Brain microvascular endothelial cell (primary cell): Measurements from ENCODE around the gene REXO1.

Experiments
- DNase-seq: peaks from one replicate; pipeline ENCODE4 v3.0.0-alpha.2; 2020
- H3K27ac ChIP-seq: fragments of 250-450 bp; sonication (Bioruptor Pico); 2 replicates; pipeline ENCODE4 v1.5.1; 2020; ENCODE audit warnings: mild to moderate bottlenecking, moderate library complexity
- H3K27me3 ChIP-seq: fragments of 250-450 bp; sonication (Bioruptor Pico); replicated peaks from 2 replicates; pipeline ENCODE4 v1.5.1; 2020; ENCODE audit warnings: mild to moderate bottlenecking
- H3K36me3 ChIP-seq: fragments of 250-450 bp; sonication (Bioruptor Pico); replicated peaks from 2 replicates; pipeline ENCODE4 v1.5.1; 2020; ENCODE audit warnings: mild to moderate bottlenecking
- H3K4me3 ChIP-seq: 2 replicates; pipeline ENCODE4 v1.5.1; 2011; ENCODE audit warnings: low read depth, mild to moderate bottlenecking, control low read depth, low read length, moderate library complexity
- in situ Hi-C: cut with HindIII; loops from 2 replicates; pipeline ENCODE4 v1.10.0; 2017; ENCODE audit warnings: low sequenced_read_pairs, low pct_ligation_motif_present
- TF ChIP-seq, protein P1 (sequence below): IDR thresholded peaks from 2 replicates; pipeline ENCODE4 v1.5.1; 2011; ENCODE audit warnings: low read depth, mild to moderate bottlenecking, moderate library complexity, low read length, control low read depth, inconsistent platforms; ENCODE audit errors: missing control alignments

REXO1 gene

DNA sequence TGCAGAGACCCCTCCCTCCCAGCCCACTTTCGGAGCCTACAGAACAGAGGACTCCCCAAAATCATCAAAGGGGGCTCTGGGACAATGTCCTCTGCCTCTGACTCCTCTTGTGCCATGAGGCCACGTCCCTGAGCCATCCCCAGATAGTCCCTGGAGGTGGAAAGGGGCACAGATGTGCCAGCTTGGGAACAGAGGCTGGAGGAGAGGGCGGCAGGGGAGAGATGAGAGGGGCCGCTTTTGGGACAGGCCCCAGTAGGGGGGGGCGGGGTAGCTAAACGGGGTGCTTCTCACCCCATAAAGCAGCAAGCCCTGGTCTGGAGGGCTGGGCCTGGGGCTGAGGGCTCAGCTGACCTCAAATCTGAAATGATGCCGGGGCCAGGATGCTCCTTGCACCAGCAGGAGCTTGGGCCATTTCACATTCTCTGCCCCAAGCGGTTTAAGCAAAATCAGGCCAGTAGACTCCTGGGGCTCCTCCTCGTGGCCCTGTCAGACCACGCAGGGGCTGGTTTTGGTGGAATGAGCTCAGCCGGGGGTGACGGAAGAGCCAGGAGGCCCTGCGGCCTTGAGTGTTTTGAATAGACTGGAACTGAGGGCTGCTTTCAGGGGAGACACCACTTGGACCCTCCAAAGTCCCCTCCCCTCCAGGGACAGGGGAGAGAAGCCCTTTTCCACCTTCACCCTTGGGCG is 67.9 kb downstream of the REXO1 start:
- in situ Hi-C loops: no loop called here
- TF ChIP-seq, protein P1, sequence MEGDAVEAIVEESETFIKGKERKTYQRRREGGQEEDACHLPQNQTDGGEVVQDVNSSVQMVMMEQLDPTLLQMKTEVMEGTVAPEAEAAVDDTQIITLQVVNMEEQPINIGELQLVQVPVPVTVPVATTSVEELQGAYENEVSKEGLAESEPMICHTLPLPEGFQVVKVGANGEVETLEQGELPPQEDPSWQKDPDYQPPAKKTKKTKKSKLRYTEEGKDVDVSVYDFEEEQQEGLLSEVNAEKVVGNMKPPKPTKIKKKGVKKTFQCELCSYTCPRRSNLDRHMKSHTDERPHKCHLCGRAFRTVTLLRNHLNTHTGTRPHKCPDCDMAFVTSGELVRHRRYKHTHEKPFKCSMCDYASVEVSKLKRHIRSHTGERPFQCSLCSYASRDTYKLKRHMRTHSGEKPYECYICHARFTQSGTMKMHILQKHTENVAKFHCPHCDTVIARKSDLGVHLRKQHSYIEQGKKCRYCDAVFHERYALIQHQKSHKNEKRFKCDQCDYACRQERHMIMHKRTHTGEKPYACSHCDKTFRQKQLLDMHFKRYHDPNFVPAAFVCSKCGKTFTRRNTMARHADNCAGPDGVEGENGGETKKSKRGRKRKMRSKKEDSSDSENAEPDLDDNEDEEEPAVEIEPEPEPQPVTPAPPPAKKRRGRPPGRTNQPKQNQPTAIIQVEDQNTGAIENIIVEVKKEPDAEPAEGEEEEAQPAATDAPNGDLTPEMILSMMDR: peak; percentile 52
- no peak overlapping the region for H3K4me3 ChIP-seq
- no peak for DNase-seq
- peaks cover 36% of the 10 kb centered on the region for H3K27me3 ChIP-seq
- H3K27ac ChIP-seq: no peak overlapping the region
- no peaks in the 10 kb centered on the region for H3K36me3 ChIP-seq

DNA sequence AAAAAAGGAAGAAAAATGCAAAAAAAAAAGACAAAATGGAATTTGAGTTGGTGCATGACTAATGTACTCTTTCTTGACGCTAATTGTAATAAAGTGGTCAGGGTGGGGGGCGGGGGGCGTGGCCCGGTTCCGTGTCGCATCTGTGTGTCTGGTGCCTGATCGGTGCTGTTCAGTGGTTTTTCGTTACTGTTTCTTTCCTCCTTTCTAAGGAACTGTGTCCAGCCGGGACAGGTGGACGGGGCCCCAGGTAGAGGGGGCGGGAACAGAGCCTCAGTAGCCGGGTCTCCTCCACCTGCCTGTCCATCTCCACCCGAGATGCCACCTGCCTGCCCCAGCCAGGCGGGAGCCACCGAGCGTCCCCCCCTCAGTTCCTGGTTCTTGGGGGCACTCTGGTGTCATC is 68.7 kb downstream of the REXO1 start:
- TF ChIP-seq, protein P1: no peak
- in situ Hi-C loops: no loop called here
- H3K36me3 ChIP-seq: no peaks in the 10 kb centered on the region
- H3K27ac ChIP-seq: no peak overlapping the region
- peaks cover 42% of the 10 kb centered on the region for H3K27me3 ChIP-seq
- no peak overlapping the region for H3K4me3 ChIP-seq
- DNase-seq: no peak

DNA sequence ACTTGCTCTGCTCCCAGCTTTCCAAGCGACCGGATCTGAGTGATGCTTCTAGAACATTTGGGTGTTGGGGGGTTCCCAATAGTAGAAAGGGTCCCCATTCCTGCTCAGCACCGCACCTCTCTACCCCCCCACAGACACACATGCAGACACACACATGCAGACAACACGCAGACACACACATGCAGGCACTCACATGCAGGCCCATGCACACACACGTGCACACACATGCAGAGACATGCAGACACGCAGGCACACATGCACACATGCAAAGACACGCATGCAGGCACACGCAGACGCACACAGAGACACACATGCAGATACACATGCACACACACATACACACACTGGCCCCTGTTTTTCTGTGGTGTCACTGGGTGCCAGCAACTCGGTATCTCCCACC is 71.1 kb downstream of the REXO1 start:
- Histone ChIP-seq H3K36me3 (no peaks in the 10 kb centered on the region), H3K4me3 (no peak overlapping the region), H3K27ac (no peak overlapping the region), H3K27me3 (peaks cover 52% of the 10 kb centered on the region)
- DNase-seq: no peak
- TF ChIP-seq, protein P1: no peak
- in situ Hi-C loops: no loop called here

- peaks cover 52% of the 10 kb centered on the region for H3K27me3 ChIP-seq
- DNase-seq: no peak
- in situ Hi-C loops: no loop called here
- H3K4me3 ChIP-seq: no peak overlapping the region
- no peak overlapping the region for H3K27ac ChIP-seq
- TF ChIP-seq, protein P1: no peak
- H3K36me3 ChIP-seq: no peaks in the 10 kb centered on the region
Observed at GRCh38 chr19:1776606-1777147, 71.6 kb downstream of the REXO1 start.

GRCh38 chr19:1775951-1776605 is 72.2 kb downstream of the REXO1 start:
- Histone ChIP-seq H3K27ac (no peak overlapping the region), H3K4me3 (no peak overlapping the region), H3K27me3 (peaks cover 52% of the 10 kb centered on the region), H3K36me3 (no peaks in the 10 kb centered on the region)
- DNase-seq: no peak
- TF ChIP-seq, protein P1: no peak
- in situ Hi-C loops: no loop called here
